ENCODE measurements around the gene CFAP61.

The CFAP61 gene

DNA sequence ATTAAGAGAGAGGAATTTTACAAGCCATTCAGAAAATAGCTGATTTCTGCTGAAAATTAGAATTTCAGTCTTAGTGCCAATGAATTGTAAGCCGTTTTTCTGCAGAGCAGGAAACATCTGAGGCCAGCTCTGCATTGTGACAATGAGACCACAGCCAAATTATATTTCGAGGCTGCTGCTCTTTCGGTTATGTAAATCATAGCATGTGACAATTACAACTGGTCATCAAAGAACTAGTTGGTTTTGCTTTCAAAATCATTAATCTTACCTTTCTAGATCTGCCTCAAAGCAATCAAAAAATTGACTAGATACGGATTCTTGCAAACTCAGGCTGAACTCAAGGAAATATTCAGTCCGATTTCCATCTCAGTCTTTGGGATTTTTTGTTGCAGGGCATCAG is 282.2 kb downstream of the CFAP61 start:
- TF ChIP-seq, protein P1, sequence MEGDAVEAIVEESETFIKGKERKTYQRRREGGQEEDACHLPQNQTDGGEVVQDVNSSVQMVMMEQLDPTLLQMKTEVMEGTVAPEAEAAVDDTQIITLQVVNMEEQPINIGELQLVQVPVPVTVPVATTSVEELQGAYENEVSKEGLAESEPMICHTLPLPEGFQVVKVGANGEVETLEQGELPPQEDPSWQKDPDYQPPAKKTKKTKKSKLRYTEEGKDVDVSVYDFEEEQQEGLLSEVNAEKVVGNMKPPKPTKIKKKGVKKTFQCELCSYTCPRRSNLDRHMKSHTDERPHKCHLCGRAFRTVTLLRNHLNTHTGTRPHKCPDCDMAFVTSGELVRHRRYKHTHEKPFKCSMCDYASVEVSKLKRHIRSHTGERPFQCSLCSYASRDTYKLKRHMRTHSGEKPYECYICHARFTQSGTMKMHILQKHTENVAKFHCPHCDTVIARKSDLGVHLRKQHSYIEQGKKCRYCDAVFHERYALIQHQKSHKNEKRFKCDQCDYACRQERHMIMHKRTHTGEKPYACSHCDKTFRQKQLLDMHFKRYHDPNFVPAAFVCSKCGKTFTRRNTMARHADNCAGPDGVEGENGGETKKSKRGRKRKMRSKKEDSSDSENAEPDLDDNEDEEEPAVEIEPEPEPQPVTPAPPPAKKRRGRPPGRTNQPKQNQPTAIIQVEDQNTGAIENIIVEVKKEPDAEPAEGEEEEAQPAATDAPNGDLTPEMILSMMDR (conservative IDR thresholded peaks at IDR 0.05) = no peak
- TF ChIP-seq ZFX (IDR thresholded peaks at IDR 0.05) = no peak
- no peak overlapping the region for H3K27ac ChIP-seq

DNA sequence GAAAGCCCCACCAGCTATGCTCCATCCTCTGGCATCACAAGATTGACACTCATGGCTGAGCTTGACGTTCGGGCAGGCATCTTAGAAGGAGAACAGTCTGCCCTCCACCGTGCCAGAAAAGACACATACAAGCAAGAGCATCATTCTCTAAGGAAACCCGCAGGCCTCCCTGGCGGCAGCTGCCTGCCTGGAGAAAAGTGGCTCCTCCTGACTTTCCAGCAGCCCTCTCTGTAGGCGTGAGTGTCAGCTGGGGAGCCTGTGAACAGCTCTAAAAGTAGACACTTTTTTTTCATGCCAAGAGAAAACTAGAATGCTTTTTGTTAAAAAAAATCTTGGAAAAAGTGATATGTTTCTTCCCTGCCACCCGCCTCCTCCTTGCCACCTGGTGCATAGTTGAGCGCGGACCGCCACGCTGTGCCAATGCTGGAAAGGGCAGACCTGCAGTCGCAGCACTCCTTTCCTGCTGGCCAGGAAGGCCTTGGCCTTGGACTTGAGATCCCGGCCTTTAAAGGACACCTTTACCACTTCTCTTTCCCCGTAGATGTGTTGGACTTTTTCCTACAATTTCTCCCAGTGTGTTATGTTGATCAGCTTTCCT is 285.9 kb downstream of the CFAP61 start:
- no peak overlapping the region for H3K27ac ChIP-seq
- no peak for TF ChIP-seq ZFX (IDR thresholded peaks at IDR 0.05)
- TF ChIP-seq, protein P1 (conservative IDR thresholded peaks at IDR 0.05) = no peak

DNA sequence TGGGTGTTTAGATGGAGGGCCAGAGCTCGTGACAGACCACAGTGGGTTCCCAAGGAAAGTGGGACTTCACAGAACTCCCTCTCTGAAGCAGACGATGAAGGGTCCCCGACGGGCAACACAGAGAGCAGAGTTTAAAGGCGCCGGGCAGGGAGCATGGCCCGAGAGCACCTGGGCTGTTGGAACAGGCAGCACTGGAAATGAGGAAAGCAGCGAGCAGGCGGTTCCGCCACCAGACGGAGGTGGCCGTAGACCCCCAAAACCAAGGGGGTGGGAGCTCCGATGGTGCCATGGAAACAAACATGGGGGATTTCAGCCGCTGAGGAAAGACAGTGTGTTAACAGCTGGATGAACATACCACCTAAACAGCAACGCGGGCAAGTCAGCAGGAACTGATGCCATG is 288.1 kb downstream of the CFAP61 start:
- H3K27ac ChIP-seq = no peak overlapping the region
- TF ChIP-seq, protein P1 (conservative IDR thresholded peaks at IDR 0.05) = no peak
- TF ChIP-seq ZFX (IDR thresholded peaks at IDR 0.05) = no peak

DNA sequence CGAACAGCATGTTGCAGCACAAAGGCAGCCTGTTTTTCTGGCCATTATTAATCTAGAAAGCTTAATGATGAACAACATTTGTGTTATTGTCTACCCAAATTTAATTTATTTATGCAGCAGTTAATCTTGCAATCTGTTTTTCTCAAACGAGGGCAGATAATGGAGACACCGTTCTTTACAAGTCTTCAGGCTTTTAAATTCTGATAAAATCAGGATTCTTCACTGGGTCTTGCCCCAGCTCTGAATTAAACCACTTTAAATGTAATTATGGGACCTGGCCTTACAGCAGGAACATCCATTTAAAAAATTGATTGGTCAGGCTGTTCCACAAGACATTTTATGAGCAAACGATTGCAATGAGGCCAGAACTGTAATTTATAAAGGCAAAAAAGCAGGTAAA is 289.0 kb downstream of the CFAP61 start:
- no peak overlapping the region for H3K27ac ChIP-seq
- TF ChIP-seq ZFX (IDR thresholded peaks at IDR 0.05) = no peak
- TF ChIP-seq, protein P1 (conservative IDR thresholded peaks at IDR 0.05) = no peak

DNA sequence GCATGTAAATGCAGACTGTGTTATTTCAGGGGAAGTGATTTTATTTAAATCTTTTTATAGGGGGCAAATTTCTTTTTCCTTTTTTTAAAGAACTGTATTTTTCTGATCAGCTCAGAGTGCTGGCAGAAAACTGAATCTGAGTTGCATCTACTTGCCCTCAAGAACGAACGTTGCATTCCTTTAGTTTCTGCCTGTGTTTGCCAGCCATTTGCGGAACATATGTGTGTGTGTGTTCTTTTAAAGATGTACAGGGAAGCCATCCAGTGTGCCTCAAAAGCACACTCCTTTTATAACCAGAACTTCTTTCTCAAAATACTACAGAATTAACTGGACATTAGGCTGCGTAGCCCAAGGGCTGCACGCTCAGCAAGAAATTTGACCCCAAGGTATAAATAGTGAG is 289.7 kb downstream of the CFAP61 start:
- H3K27ac ChIP-seq = no peak overlapping the region
- TF ChIP-seq, protein P1 (conservative IDR thresholded peaks at IDR 0.05) = no peak
- TF ChIP-seq ZFX (IDR thresholded peaks at IDR 0.05) = no peak

DNA sequence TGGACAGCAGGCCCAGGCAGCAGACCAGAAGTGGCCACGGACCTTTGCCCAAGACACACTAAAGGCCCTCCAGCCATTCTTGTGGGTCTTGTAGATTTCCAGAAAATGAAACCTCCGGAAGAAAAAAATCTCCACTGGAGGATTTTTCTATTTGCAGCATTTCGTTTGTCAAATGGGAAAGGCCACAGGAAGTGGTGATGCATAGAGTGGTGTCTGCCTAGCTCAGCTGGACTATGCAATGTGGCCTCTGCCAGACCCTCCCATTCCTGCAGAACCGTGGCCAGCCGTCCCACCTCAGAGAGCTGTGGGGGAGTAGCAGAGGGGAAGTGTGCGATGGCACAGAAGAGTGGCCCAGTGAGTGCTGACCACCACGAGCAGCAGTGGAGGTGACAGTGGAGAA is 291.6 kb downstream of the CFAP61 start:
- no peak overlapping the region for H3K27ac ChIP-seq
- TF ChIP-seq, protein P1 (conservative IDR thresholded peaks at IDR 0.05) = no peak
- TF ChIP-seq ZFX (IDR thresholded peaks at IDR 0.05) = no peak

DNA sequence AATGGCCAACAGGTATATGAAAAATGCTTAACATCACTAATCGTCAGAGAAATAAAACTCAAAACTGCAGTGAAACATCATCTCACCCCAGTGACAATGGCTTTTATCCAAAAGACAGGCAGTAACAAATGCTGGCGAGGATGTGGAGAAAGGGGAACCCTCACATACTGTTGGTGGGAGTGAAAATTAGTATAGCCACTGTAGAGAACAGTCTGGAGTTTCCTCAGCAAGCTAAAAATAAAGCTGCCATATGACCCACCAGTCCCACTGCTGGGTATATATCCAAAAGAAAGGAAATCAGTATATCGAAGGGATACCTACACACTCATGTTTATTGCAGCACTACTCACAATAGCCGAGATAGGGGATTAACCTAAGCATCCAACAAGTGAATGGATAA is 292.1 kb downstream of the CFAP61 start:
- TF ChIP-seq, protein P1 (conservative IDR thresholded peaks at IDR 0.05) = no peak
- no peak for TF ChIP-seq ZFX (IDR thresholded peaks at IDR 0.05)
- H3K27ac ChIP-seq = no peak overlapping the region

Measured in C4-2B (cell line).